ENCODE measurements around the gene TSN. TPM values are rescaled to one million over a fixed set of nuclear protein-coding genes. Genes with fewer than 3 reads are reported as not detected.

The TSN gene
- total RNA-seq, 1 experiment from 2014 or later, result 102 TPM

DNA sequence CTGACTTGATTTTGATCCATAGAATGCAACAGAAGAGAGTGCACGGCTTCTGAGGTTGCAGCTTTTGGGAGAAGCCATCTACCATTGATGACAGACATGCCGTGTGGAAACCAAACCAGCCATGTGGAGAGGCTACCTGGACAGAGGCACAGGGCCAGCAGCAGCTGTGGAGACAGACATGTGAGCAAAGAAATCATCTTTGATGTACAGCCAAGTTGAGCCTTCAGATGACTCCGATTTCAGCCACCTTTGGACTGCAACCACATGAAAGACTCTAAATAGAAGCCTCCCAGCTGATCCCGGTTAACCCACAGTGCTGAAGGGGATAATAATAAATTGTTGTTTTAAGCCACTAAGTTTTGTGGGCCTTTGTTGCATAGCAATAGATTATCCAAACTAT, 54.2 kb downstream of the TSN start:
- no peak for DNase-seq
- Histone ChIP-seq H4K91ac (ENCODE audit: insufficient read length, low read depth, low read length) (no peak overlapping the region), H3K79me2 (ENCODE audit: insufficient read depth, low read length) (no peaks in the 10 kb centered on the region), H3K18ac (ENCODE audit: insufficient read length, low read depth, low read length) (no peak overlapping the region), H2BK5ac (ENCODE audit: insufficient read length, low read length) (no peak overlapping the region), H4K5ac (ENCODE audit: insufficient read length, low read depth, low read length) (no peak overlapping the region), H2AFZ (ENCODE audit: low read length) (no peak overlapping the region), H3K14ac (ENCODE audit: insufficient read depth, low read length) (no peak overlapping the region), H2BK20ac (ENCODE audit: low read depth, low read length, poor library complexity, severe bottlenecking) (no peak overlapping the region), H2BK15ac (ENCODE audit: low read depth, low read length) (no peak overlapping the region), H3K79me1 (ENCODE audit: insufficient read depth, low read depth, low read length, poor library complexity, severe bottlenecking) (no peaks in the 10 kb centered on the region), H3K4me2 (ENCODE audit: insufficient read depth, insufficient read length, low read length) (no peak overlapping the region), H2BK120ac (ENCODE audit: low read depth, low read length, poor library complexity, severe bottlenecking) (no peak overlapping the region), H3K23ac (ENCODE audit: insufficient read length, low read depth, low read length) (no peak overlapping the region), H3K27ac (ENCODE audit: insufficient read length, low read depth, low read length) (no peak overlapping the region), H3K9me3 (ENCODE audit: control insufficient read depth, low read depth, low read length) (no peaks in the 10 kb centered on the region), H2AK5ac (ENCODE audit: insufficient read length, low read length) (no peak overlapping the region), H2BK12ac (ENCODE audit: insufficient read length, low read depth, low read length) (no peak overlapping the region), H4K20me1 (ENCODE audit: control insufficient read depth, insufficient read depth, insufficient read length) (no peaks in the 10 kb centered on the region), H3K4ac (ENCODE audit: low read depth, low read length) (no peak overlapping the region), H3K27me3 (ENCODE audit: insufficient read depth, low read length) (no peaks in the 10 kb centered on the region), H3K4me1 (ENCODE audit: insufficient read depth, low read length) (peaks cover 10% of the 10 kb centered on the region; the same call in 1 of the 2 replicates), H3K56ac (ENCODE audit: insufficient read length, low read depth, low read length) (no peak overlapping the region), H3K23me2 (ENCODE audit: insufficient read length, low read depth, low read length, poor library complexity, severe bottlenecking) (no peaks in the 10 kb centered on the region), H3T11ph (ENCODE audit: low read length) (no peak overlapping the region), H3K9ac (ENCODE audit: extremely low read depth, insufficient read length, low read length) (no peak overlapping the region), H4K8ac (replicated peaks; ENCODE audit: insufficient read length, low read depth, low read length) (no peak overlapping the region)
- peaks cover 8 to 12% of the 10 kb centered on the region in 2 experiments; a peak in 4 of 5 replicates for H3K9me3 Mint-ChIP-seq
- H3K4me3 Mint-ChIP-seq, result no peak overlapping the region
- peaks cover 0 to 16% (median 9%) of the 10 kb centered on the region in 3 experiments; a peak in 4 of 7 replicates for H3K36me3 Mint-ChIP-seq (ENCODE audit: insufficient read depth in 1 of 3, low read depth in 3 of 3)
- no peak overlapping the region for H3K27ac Mint-ChIP-seq
- H3K27me3 Mint-ChIP-seq (ENCODE audit: low read depth), result no peaks in the 10 kb centered on the region
- WGBS (ENCODE audit: extremely low coverage, insufficient read length, low lambda C conversion rate), result no CpG with 5 or more reads among the region's 4 CpGs
- TF ChIP-seq, protein P1, sequence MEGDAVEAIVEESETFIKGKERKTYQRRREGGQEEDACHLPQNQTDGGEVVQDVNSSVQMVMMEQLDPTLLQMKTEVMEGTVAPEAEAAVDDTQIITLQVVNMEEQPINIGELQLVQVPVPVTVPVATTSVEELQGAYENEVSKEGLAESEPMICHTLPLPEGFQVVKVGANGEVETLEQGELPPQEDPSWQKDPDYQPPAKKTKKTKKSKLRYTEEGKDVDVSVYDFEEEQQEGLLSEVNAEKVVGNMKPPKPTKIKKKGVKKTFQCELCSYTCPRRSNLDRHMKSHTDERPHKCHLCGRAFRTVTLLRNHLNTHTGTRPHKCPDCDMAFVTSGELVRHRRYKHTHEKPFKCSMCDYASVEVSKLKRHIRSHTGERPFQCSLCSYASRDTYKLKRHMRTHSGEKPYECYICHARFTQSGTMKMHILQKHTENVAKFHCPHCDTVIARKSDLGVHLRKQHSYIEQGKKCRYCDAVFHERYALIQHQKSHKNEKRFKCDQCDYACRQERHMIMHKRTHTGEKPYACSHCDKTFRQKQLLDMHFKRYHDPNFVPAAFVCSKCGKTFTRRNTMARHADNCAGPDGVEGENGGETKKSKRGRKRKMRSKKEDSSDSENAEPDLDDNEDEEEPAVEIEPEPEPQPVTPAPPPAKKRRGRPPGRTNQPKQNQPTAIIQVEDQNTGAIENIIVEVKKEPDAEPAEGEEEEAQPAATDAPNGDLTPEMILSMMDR (conservative IDR thresholded peaks at IDR 0.05), result no peak
- H3K4me1 Mint-ChIP-seq, result peaks cover 50 to 58% of the 10 kb centered on the region in 2 experiments
